ENCODE results near the gene TMEM154.

The TMEM154 gene

DNA sequence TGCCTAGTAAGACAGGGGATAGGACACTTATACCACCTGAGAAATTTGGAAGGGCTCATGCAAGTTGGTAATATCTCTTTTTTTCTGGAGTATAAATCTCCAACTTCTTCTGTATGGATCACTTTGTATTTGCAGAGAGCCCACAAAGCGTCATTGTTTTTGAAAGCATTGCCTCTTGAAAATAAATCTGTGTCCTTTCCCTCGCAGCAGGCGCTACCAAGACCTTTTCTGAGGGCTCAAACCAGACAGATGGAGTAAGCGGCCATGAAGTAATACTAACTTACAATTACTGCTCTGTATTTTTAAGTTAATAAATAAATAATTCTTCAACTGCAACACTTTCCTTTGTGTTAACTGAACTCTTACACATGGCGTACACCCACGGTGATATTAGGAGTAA is 87.9 kb downstream of the TMEM154 start:
- no peak for DNase-seq (ENCODE audit: low spot score)

- DNase-seq (ENCODE audit: low spot score), result no peak
Observed at GRCh38 chr4:152591396-152591795, 88.4 kb downstream of the TMEM154 start.

DNA sequence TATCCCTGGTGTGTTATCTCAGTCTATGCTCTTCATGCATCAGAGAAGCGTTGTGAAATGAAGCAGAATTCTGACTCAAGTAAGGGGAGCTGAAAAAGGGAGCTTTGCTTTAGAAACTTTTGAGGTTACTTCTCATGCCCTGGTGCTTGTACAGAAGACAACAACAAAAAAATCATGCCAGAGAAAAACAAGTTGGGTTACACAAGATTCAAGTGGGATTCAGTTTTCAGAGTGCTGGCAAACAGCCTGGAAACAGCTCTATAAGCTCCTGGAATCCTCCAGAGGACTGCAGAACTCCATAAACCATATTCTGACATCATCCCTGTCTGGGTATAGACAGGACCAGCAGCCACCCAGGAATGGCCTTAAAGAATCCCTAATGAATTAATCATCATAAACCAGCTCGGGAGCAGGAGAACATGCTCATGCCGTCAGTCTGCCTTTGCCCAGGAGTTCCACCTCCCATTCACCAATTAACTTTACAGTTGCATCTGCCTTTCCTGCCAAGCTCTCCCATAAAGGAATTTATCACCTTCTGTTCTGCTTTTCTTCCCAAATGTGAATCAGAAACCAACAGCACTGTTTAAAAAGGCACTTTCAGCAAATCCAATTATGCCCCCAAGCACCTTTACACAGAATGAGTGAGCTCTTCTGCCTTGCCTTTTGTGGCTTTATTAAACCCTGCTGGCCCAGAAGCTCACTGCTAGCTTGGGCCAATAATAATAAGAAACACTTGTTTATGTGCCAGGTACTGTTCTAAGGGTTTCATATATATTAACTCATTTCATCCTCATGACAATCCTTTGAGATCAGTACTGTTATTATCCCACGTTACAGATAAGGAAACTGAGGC is 89.4 kb downstream of the TMEM154 start:
- no peak for DNase-seq (ENCODE audit: low spot score)

DNA sequence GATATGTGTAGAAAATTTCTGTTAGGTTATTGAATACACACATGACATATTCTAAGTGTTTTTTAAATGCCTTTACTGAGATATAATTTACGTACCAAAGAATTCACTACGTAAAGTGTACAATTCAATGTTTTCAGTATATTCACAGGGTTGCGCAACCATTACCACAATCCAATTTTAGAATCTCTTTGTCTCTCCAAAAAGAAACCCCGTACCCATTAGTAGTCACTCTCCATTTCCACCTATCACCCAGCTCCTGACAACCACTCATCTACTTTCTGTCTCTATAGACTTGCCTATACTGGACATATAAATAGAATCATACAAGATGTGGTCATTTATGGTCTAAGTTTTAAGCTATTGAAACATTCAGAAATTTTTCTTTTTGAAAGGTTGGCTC is 90.9 kb downstream of the TMEM154 start:
- no peak for DNase-seq (ENCODE audit: low spot score)

- no peak for DNase-seq (ENCODE audit: low spot score)
Observed at GRCh38 chr4:152587127-152587526, 92.7 kb downstream of the TMEM154 start.

DNA sequence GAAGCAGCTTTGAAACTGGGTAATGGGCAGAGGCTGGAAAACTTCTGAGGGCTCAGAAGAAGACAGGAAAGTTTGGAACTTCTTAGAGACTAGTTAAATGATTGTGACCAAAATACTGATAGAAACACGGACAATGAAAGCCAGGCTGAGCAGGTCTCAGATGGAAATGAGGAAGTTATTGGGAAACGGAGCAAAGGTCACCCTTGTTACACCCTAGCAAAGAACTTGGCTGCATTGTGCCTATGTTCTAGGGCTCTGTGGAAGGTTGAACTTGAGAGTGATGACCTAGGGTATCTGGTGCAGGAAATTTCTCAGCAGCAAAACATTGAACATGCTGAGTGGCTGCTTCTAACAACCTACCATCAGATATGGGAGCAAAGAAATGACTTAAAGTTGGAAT is 93.1 kb downstream of the TMEM154 start:
- DNase-seq (ENCODE audit: low spot score), result no peak

- no peak for DNase-seq (ENCODE audit: low spot score)
Observed at GRCh38 chr4:152585023-152585441, 94.8 kb downstream of the TMEM154 start.

DNA sequence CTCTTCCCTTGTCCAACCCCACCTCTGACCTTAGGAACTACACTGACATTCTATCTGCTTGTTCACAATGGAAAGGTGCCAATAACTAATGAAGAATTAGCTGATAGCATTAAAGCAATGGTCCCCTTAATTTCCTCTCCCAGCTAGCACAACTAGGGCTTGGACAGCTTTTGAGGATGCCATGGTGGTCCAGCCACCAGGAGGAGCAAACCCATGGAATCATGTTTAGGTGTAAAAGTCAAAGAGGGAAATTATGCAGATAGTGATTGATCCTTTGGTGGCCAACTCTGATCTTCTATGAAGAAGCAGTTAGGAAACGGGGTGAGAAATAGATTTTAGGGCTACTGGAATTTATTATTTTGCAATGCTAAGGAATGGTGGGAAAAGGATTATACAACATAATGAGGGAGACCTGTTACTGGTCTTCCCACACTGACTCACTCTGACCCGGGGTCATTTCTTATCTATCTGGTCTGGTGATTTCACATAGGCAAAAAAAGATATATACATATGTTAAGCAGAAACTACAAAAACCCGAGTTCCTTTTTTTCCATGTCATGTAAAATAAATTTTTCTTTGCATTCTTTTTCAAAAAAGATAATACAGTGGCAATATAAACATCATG is 98.1 kb downstream of the TMEM154 start:
- no peak for DNase-seq (ENCODE audit: low spot score)

GRCh38 chr4:152579916-152580315 is 99.9 kb downstream of the TMEM154 start:
- no peak for DNase-seq (ENCODE audit: low spot score)

DNA sequence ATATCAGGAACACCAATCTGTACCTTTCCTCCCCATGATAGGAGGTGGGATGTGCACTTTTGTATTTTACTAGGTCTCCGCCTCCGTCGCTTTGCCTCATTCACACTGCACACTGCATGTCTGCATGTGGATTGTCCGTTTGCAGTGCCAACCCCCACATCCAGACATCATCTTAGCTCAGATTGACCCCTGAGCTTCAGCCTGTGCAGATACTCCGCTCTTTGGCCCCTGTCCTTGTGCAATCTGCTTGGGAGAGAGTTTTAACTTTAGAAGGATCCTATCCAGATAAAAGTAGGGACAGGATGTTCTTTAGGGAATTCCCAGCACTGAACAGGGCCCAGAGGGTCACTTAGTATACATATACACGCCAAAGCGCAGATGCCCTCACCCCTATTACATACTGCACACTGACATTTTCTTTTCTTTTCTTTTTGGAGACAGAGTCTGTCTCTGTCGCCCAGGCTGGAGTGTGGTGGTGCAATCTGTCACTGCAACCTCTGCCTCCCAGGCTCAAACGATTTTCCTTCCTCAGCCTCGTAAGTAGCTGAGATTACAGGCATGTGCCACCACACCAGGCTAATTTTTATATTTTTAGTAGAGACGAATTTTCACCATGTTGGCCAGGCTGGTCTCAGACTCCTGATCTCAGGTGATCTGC is 100.6 kb downstream of the TMEM154 start:
- DNase-seq (ENCODE audit: low spot score), result no peak

- no peak for DNase-seq (ENCODE audit: low spot score)
Observed at GRCh38 chr4:152578670-152579069, 101.1 kb downstream of the TMEM154 start.

- DNase-seq (ENCODE audit: low spot score), result peak; percentile 61
Observed at GRCh38 chr4:152577708-152578396, 101.9 kb downstream of the TMEM154 start.

DNA sequence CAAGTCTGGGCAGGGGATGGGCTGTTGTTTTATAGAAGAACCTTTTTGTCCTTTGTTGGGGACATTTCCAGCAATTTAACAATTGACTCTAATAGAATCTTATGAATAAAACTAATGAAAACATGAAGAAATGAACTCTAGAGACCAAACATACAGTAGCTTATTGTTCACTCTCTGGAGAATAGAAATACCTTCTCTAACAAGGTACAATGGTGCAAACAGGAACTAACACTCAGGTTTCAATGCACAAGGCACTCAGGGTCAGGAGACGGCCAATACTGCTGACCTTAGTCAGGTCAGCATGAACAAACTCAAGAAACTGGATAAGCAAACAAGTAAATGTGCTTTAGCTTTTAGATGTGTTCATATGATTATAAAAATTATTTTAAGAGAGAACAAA is 104.3 kb downstream of the TMEM154 start:
- DNase-seq (ENCODE audit: low spot score), result no peak

DNA sequence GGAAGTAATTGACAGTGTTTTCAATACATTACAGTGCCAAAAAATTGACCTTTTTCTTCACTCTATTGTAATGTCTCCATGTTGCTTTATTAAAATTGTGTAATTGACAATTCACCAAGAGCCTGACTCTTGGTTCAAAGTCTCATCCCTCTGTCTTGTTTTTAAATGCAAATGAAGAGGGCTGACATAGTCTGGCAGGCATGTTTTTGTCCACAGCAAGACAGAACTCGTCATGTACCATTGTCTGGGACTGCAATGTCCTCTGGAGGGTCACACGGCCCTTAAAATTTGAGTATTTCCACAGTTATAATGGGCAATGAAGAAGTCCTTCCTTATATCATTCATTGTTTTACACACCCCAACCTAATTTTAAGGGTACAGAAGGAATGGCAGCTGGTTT is 105.9 kb downstream of the TMEM154 start:
- no peak for DNase-seq (ENCODE audit: low spot score)

DNA sequence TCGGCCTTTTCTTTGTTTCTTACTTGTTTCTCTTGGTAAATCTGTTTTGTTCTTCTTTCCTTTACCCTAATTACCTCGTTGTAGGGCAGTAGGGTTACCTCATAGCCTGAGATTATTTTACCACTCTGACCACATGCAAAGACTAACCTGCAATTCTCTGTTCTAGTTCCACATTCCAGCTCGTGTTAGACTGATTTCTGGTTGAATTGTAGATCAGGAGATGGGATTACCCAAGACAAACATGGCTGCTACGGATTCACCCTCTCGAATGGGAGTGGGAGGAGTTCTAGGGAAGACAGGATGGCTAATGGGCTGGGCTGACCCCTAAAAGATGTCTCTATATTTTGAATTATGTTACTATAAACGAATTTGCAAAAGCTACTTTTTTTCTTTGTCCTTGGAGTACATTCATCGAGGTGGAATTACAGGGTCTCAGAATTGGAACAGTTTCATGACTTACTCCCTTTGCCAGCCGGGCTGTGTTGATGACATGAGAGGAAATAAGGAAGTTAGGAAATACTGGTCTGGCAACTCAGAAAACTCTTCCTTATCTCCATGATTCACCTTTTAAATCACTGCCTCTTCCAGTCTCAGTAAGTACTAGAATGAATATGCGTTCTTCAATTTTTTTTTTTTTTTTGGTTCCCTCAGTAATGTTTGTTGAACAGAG is 107.2 kb downstream of the TMEM154 start:
- no peak for DNase-seq (ENCODE audit: low spot score)

DNA sequence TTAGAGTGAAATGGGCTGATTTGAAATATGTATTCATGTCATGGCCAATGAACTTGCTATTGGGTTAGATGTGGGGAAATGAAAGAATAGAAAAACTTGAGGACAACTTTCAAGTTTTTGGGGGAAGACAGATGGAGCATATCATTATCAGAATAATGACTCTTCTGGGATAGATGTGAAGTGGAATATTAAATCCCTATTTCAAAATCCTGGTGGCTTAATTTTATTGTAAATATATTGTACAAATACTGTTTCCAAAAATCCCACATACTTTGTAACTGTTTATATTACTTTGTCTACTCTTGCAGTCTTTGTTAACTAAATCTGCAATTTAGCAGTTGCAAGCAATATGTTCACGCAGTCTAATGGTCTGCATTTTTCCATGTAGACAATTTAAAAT is 108.0 kb downstream of the TMEM154 start:
- no peak for DNase-seq (ENCODE audit: low spot score)

- no peak for DNase-seq (ENCODE audit: low spot score)
Observed at GRCh38 chr4:152571296-152571695, 108.5 kb downstream of the TMEM154 start.
